Type B pancreatic cell (in vitro differentiated cells): Measurements from ENCODE around the gene ZDHHC8. TPM values are rescaled to one million over a fixed set of nuclear protein-coding genes. Genes with fewer than 3 reads are reported as not detected.

ENCODE experiments used
- DNase-seq: peaks from one replicate; pipeline ENCODE4 v3.0.0; 2021; ENCODE audit warnings: mixed read lengths; ENCODE audit not compliant: unreplicated experiment; ENCODE audit errors: extremely low spot score
- H3K27ac Mint-ChIP-seq: 2 replicates; pipeline ENCODE4 v1.8.0; 2021; ENCODE audit warnings: mild to moderate bottlenecking, mixed read lengths
- H3K27me3 Mint-ChIP-seq: 2 replicates; pipeline ENCODE4 v1.8.0; 2021; ENCODE audit warnings: mixed read lengths
- H3K36me3 Mint-ChIP-seq: 2 replicates; pipeline ENCODE4 v1.8.0; 2021; ENCODE audit warnings: mixed read lengths
- H3K4me1 Mint-ChIP-seq: one replicate; pipeline ENCODE4 v1.8.0; 2021; ENCODE audit warnings: mixed read lengths; ENCODE audit not compliant: unreplicated experiment
- H3K4me3 Mint-ChIP-seq: 2 replicates; pipeline ENCODE4 v1.8.0; 2021; ENCODE audit warnings: mild to moderate bottlenecking, mixed read lengths
- H3K9me3 Mint-ChIP-seq: 2 replicates; pipeline ENCODE4 v1.8.0; 2021; ENCODE audit warnings: mixed read lengths
- CTCF ChIP-seq: fragments of 200-600 bp; sonication (generic); conservative IDR thresholded peaks from 2 replicates; pipeline ENCODE4 v1.5.0; 2021; ENCODE audit warnings: antibody characterized with exemption, mild to moderate bottlenecking
- total RNA-seq: library from RNA; stranded (reverse); gene quantifications from 2 replicates; pipeline ENCODE4 v1.2.1, GENCODE V29; 2021; ENCODE audit warnings: low replicate concordance

The ZDHHC8 gene
- total RNA-seq, 1 donor from 2014 or later = 73.6 TPM

GRCh38 chr22:20128902-20129746 lies 2.5 kb upstream of the ZDHHC8 start:
- peak overlapping the region; percentile 39 for H3K27ac Mint-ChIP-seq
- H3K4me1 Mint-ChIP-seq = no peaks in the 10 kb centered on the region
- no peak for DNase-seq
- H3K27me3 Mint-ChIP-seq = no peaks in the 10 kb centered on the region
- no peaks in the 10 kb centered on the region for H3K9me3 Mint-ChIP-seq
- TF ChIP-seq CTCF = peak; percentile 54
- peak overlapping the region; percentile 41 for H3K4me3 Mint-ChIP-seq
- no peaks in the 10 kb centered on the region for H3K36me3 Mint-ChIP-seq

GRCh38 chr22:20129747-20130014 lies 1.9 kb upstream of the ZDHHC8 start:
- Mint-ChIP-seq H3K27ac (no peak overlapping the region), H3K36me3 (no peaks in the 10 kb centered on the region), H3K27me3 (no peaks in the 10 kb centered on the region), H3K4me3 (peak overlapping the region; percentile 41), H3K4me1 (peaks cover 3% of the 10 kb centered on the region), H3K9me3 (no peaks in the 10 kb centered on the region)
- no peak for TF ChIP-seq CTCF
- DNase-seq = no peak

- H3K27ac Mint-ChIP-seq = no peak overlapping the region
- no peaks in the 10 kb centered on the region for H3K9me3 Mint-ChIP-seq
- peak overlapping the region; percentile 79 for H3K4me3 Mint-ChIP-seq
- H3K4me1 Mint-ChIP-seq = peaks cover 3% of the 10 kb centered on the region
- DNase-seq = no peak
- no peaks in the 10 kb centered on the region for H3K27me3 Mint-ChIP-seq
- TF ChIP-seq CTCF = no peak
- H3K36me3 Mint-ChIP-seq = no peaks in the 10 kb centered on the region
Measured at GRCh38 chr22:20130319-20130718, 1.3 kb upstream of the ZDHHC8 start.

- peaks cover 3% of the 10 kb centered on the region for H3K4me1 Mint-ChIP-seq
- no peak for TF ChIP-seq CTCF
- no peaks in the 10 kb centered on the region for H3K9me3 Mint-ChIP-seq
- no peaks in the 10 kb centered on the region for H3K36me3 Mint-ChIP-seq
- H3K4me3 Mint-ChIP-seq = peak overlapping the region; percentile 79
- no peak overlapping the region for H3K27ac Mint-ChIP-seq
- no peaks in the 10 kb centered on the region for H3K27me3 Mint-ChIP-seq
- no peak for DNase-seq
Measured at GRCh38 chr22:20130731-20131596, 640 bp upstream of the ZDHHC8 start.

GRCh38 chr22:20131859-20132685 lies 468 bp downstream of the ZDHHC8 start:
- DNase-seq = no peak
- Mint-ChIP-seq H3K4me1 (peaks cover 6% of the 10 kb centered on the region), H3K36me3 (no peaks in the 10 kb centered on the region), H3K27ac (no peak overlapping the region), H3K27me3 (no peaks in the 10 kb centered on the region), H3K4me3 (peak overlapping the region; percentile 81), H3K9me3 (no peaks in the 10 kb centered on the region)
- TF ChIP-seq CTCF = no peak
